GM19455 (cell line): ENCODE data around the gene ELOA.
"Not testable (repeated sequence)": the region's sequence is repeated elsewhere in the genome, so short reads cannot be mapped to it uniquely, and the experiment has no call there.

Source experiments
- ATAC-seq: cut with Tn5 transposase; IDR thresholded peaks from one replicate; pipeline ENCODE4 v1.9.1; 2021; ENCODE audit not compliant: unreplicated experiment

The ELOA gene

DNA sequence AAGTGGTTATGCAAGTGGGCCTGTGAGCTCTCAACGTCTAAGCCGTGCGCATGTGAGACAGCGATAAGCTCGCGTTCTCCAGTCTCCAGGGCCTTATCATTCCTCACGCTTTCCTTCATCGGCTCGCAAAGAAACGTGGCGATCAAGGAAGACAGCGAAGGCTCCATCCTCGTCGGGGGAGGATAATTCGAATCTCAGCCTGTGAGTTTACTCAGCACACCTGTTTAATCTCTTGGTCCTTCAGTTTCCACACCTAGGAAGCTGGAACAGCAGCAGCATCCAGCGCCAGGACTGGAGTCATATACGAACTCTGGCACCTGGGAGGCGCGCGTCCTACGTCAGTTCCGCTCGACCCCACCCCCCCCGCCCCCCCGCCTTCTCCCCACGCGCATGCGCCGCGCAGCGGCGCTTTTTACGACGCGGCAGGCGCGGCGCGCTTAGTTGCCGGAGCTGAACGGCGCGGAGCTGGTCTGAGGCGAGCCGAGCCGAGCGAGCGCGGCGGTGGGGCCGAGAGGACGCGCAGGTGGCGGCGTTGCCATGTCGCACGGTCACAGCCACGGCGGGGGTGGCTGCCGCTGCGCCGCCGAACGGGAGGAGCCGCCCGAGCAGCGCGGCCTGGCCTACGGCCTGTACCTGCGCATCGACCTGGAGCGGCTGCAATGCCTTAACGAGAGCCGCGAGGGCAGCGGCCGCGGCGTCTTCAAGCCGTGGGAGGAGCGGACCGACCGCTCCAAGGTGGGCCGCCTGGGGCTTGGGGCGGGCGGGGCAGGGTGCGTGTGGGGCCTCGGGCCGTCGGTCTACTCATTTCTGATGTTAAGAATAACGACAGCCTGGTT is 34.9 kb downstream of the ELOA start, which contains the start of gene PITHD1:
Gene PITHD1, plus strand, starts transcription at position 440 of the 836 bp plus-strand sequence. Its CDS starts 98 bp downstream, at position 538.
- peak; percentile 65 for ATAC-seq

DNA sequence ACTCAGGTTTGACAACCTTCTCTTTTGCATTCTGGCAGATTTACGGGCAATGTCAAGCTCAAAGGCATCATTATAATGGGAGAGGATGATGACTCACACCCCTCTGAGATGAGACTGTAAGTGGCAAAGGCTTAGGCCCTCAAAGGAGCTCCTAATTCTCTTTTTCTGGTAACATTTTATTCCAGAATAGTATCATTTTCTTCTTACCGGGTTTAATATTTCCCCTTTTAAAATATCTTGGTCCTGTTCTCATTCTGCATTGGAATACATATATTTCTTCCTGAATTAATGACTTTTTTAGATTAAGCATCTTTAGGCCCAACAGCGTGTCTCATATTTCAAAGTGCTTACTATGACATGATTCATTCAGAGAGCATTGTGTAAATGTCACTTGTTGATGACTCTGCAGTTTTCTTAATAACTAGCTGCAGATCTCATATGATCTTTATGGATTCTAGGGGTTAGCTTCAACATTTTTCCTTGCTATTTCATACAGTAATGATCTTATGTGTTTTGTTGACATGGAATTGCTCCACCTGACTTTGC is 36.6 kb downstream of the ELOA start:
- no peak for ATAC-seq

DNA sequence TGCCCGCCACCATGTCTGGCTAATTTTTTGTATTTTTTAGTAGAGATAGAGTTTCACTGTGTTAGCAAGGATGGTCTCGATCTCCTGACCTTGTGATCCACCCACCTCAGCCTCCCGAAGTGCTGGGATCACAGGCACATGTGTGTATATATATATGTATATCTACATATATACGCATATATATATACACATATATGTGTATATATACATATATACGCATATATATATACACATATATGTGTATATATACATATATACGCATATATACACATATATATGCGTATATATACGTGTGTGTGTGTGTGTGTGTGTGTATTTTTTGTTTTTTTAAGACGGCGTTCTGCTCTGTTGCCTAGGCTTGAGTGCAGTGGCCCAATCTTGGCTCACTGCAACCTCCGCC is 39.9 kb downstream of the ELOA start:
- ATAC-seq, result not testable (repeated sequence)

DNA sequence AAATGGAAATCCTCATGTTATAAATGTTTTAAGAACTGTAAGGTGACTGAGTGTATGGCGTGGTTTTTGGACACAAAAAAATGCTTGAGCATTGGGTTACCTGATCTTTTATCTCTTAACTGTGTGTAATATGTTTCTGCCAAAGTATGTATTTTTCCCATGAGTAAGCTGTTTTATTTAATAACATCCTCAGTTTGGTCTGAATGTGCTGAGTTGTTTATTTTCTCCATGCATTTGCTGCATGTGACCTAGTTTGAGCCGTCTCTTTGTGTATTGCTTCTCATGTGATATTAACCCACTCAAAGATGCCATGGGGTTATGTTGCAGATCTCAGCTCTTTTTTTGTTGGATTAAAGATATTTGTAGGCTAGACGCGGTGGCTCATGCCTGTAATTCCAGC is 41.6 kb downstream of the ELOA start:
- ATAC-seq, result no peak

DNA sequence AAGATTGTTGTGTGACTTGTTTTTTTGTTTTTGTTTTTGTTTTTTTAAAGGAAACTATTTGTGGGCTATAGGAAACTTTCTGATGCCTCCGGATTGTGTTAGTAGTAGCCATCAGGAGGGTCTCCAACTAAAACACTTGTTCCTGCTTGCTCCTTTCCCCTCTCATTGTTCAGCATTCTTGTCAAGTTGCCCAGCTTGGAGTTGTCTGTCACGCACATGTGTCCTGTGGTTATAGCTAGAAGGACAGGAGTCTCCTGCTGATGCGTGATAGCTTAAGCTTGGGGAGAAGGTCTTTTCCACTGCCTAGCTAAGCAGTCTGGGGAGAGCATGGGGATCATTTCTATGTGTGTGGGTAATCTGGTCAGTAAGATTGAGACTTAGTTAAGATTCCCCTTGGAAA is 44.4 kb downstream of the ELOA start:
- no peak for ATAC-seq

DNA sequence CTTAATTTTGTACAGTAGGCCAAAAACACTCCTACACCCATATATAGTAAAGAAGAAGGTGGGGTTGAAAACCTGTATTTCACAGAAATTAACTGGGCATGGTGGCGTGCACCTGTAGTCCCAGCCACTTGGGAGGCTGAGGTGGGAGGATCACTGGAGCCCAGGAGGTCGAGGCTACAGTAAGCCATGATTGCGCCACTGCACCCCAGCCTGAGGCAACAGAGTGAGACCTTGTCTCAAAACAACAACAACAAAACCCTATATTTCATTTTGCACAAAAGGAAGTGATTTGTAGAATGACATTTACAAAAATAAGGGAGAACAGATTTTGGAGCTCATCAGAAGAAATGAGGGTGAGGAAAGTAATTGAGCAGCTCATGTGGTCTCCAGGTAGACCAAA is 45.4 kb downstream of the ELOA start:
- ATAC-seq, result no peak

DNA sequence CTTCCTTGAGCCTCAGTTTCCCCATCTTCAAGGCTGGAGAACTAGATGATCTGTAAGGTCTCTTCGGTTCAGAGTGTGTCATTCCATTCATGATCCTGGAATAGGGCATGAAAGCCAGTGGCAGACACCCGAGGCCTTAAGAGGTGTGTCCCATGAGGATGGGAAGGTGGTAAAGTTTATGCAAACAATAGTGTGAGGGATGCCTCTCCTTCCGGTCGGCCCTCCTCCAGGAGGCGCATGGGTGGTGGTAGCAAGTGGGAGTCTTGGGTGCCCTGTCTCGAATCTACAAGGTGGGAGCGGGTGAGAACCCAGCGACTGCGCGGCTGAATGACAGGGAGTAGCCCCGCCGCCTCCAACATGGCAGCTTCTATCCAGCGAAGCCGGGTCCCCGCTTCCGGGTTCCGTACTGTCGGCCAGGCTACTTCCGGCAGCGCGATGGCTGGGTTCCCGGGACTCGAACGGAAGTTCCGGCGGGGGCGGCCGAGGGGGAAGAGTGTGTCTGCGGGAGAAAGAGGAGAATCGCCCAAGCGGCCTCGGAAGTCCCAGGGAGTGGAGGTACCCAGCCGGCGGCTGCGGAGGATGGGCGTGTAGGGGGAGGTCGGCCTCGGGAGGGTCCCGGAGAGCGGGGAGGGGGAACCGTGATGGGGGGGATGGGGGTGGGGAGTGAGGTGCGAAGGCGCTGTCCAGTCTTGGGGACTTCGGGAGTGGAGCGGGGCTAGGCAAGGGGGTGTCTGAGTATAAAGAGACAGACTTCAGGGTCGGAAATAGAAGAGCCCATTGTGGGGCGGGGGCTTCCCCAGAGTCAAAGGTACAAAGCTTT is 47.6 kb downstream of the ELOA start, which contains the start of gene LYPLA2:
Gene LYPLA2, plus strand, starts transcription at position 450 of the 820 bp plus-strand sequence. CDS start 1,538 bp downstream, outside the sequence.
- peak; percentile 57 for ATAC-seq

DNA sequence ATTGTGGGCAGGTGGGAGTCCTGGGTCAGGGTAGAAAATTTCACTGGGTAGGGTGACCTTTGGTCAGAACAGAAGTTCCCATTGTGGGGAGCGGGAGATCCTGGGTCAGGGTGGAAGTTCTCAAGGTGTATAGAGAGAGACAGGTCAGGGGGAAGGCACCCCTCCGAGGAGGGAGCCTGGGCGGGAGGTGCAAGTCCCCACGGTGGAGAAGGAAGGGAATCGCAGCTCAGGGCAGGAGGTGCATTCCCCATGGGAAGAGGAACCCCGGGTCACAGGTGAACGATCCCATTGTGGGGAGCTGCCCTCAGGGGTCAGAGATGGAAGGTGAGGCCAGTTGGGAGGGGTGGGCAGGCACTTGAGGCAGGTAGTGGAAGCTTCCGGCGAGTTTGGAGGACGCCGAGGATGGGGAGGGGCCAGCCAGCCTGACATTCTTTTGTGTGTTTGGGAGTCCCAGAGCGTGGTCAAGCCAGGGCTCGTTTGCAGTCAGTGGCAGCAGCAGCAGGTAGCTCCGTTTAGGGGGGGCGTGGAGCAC is 48.3 kb downstream of the ELOA start:
- no peak for ATAC-seq

DNA sequence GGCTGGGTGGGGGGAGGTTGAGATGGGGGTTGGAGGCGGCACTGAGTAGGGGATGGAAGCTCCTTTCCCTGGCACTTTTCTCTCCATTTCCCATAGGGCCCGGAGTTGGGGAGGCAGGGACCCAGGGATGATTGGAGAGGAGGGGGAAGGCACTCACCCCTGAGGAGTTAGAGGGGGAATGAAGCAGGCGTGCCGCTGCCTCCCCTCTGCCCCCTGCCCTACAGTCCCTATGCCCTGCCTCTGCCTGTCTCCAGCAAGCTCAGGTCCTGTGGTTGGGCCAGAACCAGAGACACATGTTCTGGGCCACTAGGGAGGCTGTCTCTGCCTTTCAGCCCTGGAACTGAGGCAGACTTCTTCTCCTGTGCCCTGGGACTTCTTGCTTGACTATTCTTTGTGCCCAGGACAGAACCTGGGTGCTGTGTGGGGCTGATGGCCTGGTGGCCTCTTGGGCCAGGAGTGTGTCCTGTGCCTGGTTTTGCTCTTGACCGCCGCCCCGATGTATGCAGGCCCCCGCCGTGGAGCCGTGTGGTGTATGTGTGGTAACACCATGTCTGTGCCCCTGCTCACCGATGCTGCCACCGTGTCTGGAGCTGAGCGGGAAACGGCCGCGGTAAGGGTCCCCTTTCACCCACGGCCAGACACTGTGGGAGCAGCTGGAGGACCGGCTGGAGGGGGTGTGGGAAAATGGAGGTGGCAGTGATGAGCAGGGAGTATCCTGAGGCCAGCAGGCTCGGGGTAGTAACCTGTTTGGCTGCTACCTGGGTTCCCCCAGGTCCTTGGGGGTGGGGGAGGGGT is 49.1 kb downstream of the ELOA start:
- ATAC-seq, result no peak

DNA sequence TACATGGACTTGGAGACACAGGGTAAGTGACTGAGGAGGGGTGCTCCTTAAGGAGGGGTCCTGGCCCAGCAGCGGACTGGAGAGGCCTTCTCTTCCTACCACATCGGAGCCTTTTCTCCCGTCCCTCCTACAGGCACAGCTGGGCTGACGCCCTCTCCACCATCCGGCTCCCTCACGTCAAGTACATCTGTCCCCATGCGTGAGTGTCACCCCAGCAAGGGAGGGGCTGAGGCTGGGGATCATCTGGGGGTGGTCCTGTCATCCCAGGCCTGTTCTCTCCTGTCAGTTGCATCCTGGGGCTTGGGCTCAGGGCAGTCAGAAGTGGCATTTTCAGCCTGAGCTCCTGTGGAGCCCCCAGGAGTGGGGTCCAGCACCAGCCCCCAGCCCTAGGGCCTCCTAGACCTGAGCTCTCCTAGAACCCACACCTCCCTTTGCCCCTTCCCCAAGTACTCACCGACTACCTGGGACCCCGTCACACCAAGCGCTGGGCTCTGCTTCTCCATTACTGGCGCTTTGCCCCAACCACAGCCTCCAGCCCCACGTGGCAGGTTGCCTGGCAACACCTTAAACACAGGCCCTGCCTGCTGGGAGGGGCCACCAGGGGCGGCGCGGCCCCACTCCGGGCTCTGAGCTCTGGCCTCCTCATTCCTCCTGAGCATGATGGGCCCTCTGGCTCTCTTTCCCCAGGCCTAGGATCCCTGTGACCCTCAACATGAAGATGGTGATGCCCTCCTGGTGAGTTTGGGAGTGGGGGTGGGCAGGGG is 49.9 kb downstream of the ELOA start:
- ATAC-seq, result no peak

DNA sequence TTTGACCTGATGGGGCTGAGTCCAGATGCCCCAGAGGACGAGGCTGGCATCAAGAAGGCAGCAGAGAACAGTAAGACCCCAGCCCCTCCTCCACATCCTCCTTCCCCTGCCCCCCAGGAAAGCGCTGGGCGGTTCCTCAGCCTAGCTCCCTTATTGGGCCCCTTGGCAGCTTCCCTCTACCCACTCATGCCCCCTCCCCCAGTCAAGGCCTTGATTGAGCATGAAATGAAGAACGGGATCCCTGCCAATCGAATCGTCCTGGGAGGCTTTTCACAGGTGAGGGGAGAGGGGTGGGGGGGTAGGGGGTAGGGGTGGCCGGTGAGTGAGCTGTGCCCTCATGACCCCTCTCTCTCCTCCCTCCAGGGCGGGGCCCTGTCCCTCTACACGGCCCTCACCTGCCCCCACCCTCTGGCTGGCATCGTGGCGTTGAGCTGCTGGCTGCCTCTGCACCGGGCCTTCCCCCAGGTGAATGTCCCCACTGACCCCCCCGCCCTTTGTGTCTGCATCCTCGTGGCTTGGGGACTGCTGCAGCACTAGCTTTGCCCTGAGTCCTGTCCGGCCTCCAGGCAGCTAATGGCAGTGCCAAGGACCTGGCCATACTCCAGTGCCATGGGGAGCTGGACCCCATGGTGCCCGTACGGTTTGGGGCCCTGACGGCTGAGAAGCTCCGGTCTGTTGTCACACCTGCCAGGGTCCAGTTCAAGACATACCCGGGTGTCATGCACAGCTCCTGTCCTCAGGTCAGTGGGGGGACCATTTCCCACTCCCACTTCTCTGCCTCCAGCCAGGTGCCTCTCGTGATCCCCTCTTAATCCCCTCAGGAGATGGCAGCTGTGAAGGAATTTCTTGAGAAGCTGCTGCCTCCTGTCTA is 50.8 kb downstream of the ELOA start:
- no peak for ATAC-seq

DNA sequence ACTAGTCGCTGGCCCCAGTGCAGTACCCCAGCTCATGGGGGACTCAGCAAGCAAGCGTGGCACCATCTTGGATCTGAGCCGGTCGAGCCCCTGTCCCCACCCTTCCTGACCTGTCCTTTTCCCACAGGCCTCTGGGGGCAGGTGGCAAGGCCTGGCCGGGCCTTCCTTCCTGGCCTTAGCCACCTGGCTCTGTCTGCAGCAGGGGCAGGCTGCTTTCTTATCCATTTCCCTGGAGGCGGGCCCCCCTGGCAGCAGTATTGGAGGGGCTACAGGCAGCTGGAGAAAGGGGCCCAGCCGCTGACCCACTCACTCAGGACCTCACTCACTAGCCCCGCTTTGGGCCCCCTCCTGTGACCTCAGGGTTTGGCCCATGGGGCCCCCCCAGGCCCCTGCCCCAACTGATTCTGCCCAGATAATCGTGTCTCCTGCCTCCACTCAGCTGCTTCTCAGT is 51.5 kb downstream of the ELOA start:
- not testable (repeated sequence) for ATAC-seq

DNA sequence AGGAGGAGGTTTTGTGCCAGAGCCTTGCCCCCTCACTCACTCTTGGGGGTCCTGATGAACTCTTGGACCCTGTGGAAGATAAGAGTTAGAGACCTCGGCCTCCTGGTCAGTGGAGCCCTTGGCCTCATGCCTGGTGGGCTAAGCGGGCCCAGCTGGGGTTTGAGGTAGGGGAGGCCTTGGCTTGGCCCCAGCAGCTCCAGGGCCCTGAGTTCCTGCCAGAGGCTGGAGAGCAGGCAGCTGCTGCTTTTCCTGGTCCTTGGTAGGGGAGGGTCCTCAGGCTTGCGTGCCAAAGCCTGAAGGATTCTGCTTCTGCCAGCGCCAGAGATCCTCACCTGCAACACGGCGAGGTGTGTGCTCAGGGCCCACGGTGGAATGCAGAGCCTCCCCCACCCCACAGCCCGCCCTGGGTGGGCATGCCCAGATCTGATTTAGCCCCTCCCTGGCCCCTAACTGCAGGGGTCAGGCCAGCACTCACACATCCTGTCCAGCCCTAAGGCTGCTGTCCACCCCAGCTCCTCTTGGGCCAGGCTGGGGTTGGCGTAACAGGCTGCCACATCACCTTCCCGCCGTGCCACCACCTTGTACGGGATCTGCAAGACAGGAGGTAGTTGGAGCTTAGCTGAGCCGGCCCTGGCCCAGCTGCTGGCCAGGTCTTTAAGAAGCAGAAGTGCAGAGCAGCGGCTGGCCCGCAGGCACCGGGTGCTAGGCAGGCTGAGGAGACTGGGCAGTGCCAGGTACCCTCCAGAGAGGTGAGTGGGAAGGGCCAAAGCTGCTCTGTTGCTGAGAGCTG is 52.6 kb downstream of the ELOA start:
- ATAC-seq, result no peak

DNA sequence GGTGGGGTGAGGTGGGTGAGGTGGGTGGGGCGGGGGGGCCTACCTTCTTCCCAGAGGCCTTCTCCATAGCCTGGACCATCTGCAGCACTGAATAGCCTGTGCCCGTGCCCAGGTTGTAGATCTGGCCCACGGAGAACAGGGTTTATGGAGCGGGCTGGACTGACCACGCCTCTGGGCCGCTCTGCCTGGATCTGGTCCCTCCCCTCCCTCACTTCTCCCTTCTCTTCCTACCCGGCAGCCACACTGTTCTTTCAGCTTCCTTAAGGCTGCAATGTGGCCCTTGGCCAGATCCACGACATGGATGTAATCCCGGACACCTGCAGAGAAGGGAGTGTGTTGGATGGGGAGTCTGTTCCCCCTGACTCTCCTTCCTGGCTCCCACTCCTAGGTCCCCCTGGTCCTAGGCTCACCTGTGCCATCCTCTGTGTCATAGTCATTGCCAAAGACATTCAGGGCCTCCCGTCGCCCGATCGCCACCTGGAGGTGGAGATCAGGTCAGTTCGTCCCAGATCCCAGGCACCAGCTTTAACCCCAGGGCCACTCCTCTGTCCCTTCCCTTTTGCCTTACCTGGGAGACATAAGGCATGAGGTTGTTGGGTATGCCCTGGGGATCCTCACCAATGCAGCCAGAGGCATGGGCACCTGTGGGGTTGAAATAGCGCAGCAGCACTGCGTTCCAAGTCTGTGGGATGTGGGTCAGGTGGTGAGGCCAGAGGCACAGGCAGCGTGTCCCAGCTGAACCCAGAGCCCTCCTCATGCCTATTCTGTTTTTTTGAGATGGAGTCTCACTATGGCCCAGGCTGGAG is 53.4 kb downstream of the ELOA start:
- ATAC-seq, result no peak

DNA sequence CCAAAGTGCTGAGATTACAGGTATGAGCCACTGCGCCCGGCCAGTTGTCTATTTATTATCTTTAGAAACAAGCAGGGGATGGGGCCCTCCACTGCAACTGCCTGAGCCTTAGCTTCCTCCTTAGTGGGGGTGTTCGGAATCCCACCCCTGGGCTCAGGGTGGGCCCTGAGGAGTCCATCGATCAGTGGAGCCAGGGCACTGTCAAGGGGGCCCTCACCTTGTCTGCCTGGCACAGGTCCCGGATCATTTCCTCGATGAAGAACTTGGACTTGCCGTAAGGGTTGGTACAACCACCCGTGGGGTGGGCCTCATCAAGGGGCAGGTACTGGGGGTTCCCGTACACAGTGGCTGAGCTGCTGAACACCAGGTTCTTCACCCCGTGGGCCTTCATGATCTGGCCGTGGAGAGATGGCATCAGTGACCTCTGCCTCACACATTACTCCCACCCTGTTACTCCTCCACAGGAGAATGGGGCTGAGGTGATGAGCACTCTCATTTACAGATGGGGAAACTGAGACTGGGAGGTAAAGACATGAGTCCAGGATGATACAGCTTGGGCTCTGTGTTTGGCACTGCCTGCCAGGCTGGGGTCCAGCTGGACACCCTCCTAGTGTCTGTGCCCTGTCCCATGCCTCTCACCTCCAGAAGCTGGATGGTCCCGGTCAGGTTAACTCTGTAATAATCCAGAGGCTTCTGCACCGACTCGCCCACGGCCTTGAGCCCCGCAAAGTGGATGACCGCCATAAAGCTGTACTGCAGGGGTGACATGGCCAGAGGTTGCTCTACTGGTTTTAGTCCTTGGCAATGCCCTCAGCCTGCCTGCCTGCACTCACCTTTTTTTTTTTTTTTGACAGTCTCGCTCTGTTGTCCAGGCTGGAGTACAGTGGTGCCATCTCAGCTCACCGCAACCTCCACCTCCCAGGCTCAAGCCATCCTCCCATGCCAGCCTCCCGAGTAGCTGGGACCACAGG is 54.5 kb downstream of the ELOA start:
- ATAC-seq, result no peak

DNA sequence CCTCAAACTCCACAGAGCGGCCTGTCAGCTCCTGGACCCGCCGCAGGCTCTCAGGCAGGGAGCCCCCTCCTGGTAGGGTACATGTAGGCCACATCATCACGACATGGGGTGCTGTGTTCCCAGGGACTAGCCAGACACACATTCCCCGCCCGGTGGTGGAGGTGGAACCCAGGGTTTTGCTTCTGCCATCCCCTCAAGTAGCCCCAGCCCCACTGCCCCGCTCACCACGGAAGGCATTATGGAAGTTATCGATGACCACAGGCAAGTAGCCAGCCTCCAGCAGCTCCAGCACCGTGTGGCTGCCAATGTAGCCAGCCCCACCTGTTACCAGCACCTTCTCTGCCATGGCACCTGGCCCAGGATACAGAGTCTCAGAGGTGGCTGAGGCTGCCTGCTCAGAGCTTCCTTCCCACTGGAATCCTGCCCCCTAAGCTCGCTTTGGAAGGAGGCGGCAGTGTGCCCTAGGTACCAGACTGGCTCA is 55.4 kb downstream of the ELOA start:
- ATAC-seq, result no peak
